GM13976 (cell line): ENCODE results near the gene VANGL2.
A peak's percentile ranks its signal among the peaks of the same experiment; 100 is the strongest.

Experiments used
- DNase-seq: peaks from one replicate; pipeline ENCODE4 v3.0.0; 2012; ENCODE audit warnings: low spot score
- in situ Hi-C: fragments of 300-500 bp; cut with MboI; formaldehyde crosslinking; loops from one replicate; pipeline ENCODE4 v1.12.0; 2022; ENCODE audit warnings: low sequenced_read_pairs, mixed read lengths, inconsistent platforms; ENCODE audit not compliant: unreplicated experiment
- TF ChIP-seq, protein P1 (sequence below): IDR thresholded peaks from 2 replicates; pipeline ENCODE4 v1.5.1; 2012; ENCODE audit warnings: borderline replicate concordance, mild to moderate bottlenecking; ENCODE audit not compliant: insufficient read depth; ENCODE audit errors: extremely low read depth, missing control alignments, control extremely low read depth

Gene VANGL2

DNA sequence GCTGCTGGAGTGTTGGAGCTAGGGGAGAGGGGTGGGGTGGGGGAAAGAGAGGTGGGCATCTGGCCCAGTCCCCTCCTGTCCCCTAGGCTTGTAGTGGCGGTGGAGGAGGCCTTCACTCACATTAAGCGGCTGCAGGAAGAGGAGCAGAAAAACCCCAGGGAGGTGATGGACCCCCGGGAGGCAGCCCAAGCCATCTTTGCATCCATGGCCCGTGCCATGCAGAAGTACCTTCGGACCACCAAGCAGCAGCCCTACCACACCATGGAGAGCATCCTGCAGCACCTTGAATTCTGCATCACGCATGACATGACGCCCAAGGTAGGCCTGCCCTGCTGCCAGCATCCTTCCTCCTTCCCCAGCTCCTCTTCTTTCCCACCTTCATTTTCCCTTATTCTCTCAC, 23.6 kb downstream of the VANGL2 start:
- TF ChIP-seq, protein P1, sequence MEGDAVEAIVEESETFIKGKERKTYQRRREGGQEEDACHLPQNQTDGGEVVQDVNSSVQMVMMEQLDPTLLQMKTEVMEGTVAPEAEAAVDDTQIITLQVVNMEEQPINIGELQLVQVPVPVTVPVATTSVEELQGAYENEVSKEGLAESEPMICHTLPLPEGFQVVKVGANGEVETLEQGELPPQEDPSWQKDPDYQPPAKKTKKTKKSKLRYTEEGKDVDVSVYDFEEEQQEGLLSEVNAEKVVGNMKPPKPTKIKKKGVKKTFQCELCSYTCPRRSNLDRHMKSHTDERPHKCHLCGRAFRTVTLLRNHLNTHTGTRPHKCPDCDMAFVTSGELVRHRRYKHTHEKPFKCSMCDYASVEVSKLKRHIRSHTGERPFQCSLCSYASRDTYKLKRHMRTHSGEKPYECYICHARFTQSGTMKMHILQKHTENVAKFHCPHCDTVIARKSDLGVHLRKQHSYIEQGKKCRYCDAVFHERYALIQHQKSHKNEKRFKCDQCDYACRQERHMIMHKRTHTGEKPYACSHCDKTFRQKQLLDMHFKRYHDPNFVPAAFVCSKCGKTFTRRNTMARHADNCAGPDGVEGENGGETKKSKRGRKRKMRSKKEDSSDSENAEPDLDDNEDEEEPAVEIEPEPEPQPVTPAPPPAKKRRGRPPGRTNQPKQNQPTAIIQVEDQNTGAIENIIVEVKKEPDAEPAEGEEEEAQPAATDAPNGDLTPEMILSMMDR = no peak
- in situ Hi-C loops = loop anchor here (25.0 kb wide), 1 partner anchor 538 kb away; the partner anchor contains the start of gene ITLN2
- peak; percentile 5 for DNase-seq

DNA sequence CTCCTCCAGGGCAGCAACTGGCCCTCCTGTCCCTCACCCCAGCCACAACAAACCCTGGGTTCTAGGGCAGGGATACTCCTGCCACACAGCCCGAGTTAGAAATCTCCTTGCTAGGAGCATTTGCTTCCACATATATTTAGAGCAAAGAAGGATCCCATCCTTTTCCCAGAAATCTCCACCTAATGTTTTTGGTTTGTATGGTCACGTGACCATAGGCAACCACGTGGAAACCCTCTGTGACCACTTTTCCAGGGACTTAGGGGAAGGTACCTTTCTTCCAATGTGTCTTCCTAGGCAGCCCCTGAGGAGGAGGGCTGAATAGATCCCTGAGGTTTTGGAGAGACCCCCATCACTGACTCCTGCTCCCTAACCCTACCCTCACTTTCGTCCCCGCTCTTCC, 25.5 kb downstream of the VANGL2 start:
- in situ Hi-C loops = loop anchor here (5.0 kb wide), 1 partner anchor 181 kb away; no protein-coding TSS in a partner anchor
- TF ChIP-seq, protein P1 = no peak
- DNase-seq = no peak

DNA sequence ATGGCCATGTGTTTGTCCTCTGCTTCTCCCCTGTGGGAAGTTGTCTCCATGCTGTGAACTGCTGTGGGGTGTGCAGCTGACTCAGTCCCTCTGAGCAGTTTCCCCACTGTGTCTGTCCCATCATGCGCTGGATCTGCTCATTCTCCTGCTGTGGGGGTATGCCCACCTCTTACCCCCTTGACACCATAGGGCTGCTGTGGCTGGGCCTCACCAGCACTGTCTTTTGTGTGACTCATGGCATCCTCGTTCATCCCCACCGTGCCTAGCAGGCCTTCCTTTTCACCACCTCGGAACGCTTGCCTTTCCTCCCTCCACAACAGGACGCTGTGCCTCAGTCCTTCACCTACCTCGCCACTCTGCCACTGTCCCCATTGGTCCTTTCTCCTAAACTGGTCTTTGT, 27.3 kb downstream of the VANGL2 start:
- no peak for DNase-seq

DNA sequence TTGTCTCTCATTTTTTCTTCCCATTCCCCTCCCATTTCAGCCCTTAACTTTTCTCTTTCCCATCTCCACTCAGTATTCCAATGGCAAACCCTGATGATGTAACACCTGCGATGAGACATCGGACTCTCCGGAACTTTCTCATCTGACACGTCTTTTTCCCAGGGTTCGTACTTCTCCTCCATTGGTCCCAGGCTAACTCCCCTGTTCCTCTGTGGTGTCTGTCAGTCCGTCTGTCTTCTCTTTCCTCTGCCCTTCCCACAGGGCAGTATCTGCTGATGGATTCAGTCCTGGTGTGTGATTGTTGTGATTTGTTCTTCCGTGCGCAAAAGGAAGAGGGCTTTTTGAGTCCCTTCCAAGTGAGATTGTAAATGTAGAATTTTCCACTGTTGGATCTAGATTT, 27.7 kb downstream of the VANGL2 start:
- TF ChIP-seq, protein P1 = no peak
- DNase-seq = no peak
- in situ Hi-C loops = loop anchor here (5.0 kb wide), 1 partner anchor 179 kb away; no protein-coding TSS in a partner anchor

More for the DNA sequence above, 27.3 kb downstream of the VANGL2 start:
- in situ Hi-C loops = loop anchor here (5.0 kb wide), 1 partner anchor 180 kb away; no protein-coding TSS in a partner anchor
- TF ChIP-seq, protein P1 = no peak

DNA sequence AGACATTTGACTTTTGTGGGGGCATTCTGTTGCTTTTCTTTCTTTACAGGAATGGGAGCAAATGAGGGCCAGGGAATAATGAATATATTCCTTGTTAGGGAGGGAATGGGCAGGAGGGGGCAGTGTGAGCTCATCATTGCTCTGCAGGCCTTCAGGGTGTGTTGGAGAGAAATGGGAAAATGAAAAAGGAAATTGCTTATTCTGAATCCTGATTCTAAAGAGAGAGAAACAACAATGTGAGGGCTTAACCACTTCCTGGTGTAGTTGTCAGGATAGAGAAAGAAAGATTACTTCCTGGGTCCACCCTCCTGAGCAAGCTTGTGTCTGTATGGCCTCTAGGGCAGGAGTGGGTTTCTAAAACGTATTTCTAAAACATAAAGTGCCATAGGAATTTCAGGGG, 28.3 kb downstream of the VANGL2 start:
- peak; percentile 52 for DNase-seq
- TF ChIP-seq, protein P1 = peak; percentile 50
- in situ Hi-C loops = loop anchor here (5.0 kb wide), 1 partner anchor 179 kb away; no protein-coding TSS in a partner anchor

DNA sequence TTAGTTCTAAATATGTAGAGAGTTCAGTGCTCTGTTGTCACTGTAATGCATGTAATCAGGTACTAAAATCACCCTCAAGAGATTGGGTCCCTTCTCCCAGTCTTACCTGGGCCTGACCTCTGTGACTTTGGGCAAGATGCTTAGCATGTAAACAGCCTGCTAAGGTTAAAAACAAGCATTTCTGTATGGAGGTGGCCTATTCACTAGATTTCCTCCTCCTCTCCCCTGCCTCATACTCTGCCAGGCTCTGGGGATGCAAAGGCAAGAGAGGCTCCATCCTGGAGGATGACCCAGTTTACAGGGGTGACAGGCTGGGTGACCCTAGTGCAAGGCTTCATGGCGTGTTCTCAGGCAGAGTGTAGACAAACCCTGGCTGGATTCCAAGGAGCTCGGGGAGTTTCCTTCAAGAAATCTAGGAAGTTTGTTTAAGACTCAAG, 28.8 kb downstream of the VANGL2 start:
- in situ Hi-C loops = loop anchor here (5.0 kb wide), 1 partner anchor 178 kb away; no protein-coding TSS in a partner anchor
- TF ChIP-seq, protein P1 = no peak
- peak; percentile 20 for DNase-seq
